COLO829 (cell line): ENCODE measurements around the gene OGA.
A peak's percentile ranks its signal among the peaks of the same experiment; 100 is the strongest.
"Not testable (repeated sequence)": the region's sequence is repeated elsewhere in the genome, so short reads cannot be mapped to it uniquely, and the experiment has no call there.

Source experiments
- DNase-seq: peaks from one replicate; pipeline ENCODE4 v3.0.0; 2012; ENCODE audit warnings: low spot score

OGA gene

DNA sequence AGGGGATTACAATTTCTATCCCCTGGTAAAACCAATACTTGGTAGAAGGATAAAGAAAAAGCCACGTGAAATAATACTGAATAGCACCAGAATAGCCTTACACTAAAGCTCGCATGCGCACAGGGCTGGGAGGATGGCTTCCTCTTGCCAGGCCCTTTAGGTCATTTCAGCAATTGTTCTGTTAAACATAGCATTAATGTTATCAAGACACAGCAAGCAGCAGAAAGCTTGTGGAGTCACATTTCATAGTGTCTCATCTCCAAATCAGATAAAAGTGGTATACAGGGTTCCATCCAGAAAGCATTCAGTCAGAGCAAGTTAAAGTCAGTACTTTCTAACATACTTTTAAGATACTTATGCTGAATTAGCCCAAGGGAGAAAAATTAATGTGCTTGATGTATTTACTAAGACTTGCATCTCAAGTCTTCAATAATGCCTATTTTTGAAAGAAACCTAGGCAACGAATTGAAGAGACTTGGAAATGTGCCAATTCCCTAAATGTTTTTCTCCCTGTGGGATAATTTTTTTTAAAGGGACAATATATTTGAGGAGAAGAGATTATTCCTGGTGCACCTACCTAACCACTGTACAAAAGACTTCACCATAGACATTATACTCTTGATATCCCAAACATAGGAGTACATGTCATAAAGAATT lies 20.7 kb downstream of the OGA start:
- no peak for DNase-seq

GRCh38 chr10:101793526-101793925 lies 24.7 kb downstream of the OGA start:
- DNase-seq = no peak

GRCh38 chr10:101789686-101790085 lies 28.6 kb downstream of the OGA start:
- no peak for DNase-seq

GRCh38 chr10:101789231-101789630 lies 29.0 kb downstream of the OGA start:
- DNase-seq = not testable (repeated sequence)

DNA sequence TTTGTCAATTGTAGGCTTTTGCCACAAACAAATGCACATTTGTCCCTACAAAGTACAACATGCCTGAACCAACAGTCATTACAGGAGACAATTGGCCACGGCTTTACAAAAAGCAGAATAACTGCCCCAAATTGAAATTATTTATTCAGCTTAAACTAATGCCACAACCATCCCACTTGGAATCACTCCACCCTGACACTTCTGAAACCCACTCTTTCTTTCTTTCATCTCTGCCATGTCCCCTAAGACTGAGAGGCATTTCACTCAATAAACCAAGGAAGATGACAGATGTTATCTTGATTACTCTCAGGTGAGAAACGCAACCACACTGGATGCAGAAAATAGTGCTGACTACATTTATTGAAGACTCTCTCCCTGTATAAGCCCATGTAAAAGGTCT lies 32.4 kb downstream of the OGA start:
- DNase-seq = no peak

DNA sequence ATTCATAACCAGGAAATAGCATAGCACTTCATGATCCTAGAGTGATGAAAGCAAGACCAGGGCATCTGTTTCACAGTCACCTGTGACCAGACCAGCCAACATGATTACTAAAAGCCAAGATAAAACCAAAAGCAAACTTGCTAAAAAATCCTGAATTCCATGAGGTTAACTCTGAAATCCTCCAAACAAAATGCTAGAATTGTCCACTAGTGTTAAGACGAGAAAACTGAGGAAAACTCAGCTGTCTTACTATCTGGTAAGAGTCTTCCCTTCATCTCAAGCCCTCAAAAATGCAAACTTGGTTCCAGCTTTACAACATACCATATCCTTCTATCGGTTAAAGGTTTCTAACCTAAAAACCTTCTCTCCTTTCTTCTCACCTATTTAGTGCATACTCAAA lies 33.7 kb downstream of the OGA start:
- DNase-seq = no peak

DNA sequence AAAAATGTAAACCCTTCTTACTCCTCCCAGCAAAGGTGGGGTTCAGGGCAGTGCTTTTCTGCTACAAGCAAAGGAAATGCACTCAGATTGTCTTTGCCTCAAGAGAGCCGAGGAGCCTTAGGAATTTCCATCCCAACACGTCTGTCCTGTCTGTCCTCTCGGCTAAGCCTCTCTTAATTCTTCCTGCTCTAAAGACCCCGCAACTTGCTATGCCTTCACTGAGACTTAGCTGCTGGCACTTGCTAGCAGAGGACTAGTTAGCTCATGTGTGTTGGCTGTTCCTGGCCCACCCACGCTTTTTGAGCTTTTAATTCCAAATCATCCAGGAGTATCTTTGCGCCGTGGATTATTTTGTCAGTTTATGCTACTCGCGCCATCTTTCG lies 34.5 kb downstream of the OGA start:
- DNase-seq = no peak

GRCh38 chr10:101782811-101783735 lies 35.2 kb downstream of the OGA start, which contains the start of gene NPM3:
Gene NPM3 (minus strand): TSS chr10:101783446. CDS start chr10:101783390, 56 bp downstream.
- peak; percentile 84 for DNase-seq

DNA sequence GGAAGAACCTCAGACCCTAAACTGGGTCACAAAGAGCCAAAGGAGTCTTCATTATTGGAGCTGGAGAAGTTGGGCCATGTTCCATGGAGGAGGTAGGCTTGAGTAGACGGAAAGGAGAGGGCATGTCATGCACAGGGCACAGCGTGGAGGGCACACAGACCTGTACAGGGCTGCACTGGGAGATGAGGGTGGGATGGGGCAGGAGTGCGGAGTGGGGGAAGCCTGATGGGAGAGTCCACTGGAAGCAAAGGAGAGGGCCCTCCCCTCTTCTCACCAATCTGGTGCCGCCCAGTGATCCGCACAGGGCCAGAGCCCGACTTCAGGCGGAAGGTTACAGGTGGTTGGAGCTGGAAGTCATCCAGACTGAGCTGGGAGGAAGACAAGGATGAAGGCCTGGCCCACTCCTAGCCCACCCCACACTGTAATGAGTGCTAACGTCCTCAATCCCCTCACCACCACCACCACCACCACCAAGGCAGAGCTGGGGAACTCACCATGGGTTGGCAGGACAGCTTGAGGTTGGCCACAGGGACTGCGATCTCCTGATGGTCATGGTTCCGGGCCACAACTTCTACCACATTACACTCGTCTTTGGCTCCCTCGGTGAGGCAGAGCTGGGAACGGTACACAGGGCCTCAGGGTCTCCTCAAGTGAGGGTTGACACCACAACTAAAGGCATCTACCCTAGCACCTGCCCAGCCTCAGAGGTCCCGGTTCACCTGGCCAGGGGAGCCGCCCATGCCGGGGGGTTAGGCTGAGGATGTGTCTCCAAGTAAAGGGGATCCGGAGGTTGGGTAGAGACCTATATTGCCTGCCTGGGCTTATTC lies 36.0 kb downstream of the OGA start:
- DNase-seq = no peak

DNA sequence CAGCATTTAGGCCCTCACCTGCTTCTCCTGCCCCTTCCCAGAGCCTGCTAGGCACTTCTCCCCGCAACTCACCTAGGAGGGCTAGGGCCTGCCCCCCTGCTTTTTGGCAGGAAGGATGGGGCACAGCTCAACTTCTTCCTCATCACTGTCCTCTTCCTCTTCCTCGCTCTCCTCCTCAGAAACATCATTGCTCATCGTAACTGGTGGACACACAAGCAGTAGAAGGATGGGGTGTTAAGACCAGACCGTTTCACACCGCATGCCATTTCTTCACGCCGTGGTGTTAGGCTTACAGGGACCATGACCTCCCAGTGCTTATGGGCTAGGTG lies 36.6 kb downstream of the OGA start:
- no peak for DNase-seq

DNA sequence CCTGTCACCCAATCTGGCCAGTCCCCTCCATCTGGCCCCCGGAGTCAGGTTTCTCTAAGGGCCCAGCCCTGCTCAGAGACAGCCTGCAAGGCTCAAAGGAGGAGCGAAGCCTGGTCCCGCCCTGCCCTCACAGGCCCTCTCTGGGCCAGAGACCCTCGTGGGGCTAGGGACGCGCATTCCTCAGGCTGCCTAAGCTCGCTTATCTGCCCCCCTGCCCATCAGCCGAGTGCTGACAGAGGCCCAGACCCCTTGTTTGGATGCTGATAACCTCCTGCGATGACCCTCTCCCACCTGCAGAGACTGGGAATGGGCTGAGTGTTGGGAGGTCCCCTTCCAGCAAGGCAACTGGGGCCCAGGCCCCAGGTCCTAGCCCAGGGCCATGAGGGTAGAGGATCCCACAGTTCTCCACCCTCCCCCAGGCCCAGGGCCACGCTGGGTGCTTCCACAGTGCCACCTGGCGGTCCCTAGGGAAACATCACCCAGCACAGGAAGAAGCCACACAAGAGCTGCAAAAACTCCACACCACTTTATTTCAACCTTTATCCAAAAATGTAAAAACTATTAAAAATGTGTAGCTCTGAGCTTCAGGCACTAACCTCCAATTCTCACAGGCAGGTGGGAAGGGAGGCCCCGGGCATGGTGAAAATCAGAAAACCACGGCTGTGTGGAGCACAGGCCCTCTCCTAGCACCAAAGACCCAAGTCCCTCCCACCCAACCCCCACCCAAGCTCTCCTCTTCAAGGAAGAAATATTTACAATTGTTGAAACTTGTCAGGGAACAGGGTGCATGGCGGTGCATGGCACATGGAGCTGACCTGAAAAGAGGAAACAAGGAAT lies 37.2 kb downstream of the OGA start:
- peak; percentile 84 for DNase-seq

DNA sequence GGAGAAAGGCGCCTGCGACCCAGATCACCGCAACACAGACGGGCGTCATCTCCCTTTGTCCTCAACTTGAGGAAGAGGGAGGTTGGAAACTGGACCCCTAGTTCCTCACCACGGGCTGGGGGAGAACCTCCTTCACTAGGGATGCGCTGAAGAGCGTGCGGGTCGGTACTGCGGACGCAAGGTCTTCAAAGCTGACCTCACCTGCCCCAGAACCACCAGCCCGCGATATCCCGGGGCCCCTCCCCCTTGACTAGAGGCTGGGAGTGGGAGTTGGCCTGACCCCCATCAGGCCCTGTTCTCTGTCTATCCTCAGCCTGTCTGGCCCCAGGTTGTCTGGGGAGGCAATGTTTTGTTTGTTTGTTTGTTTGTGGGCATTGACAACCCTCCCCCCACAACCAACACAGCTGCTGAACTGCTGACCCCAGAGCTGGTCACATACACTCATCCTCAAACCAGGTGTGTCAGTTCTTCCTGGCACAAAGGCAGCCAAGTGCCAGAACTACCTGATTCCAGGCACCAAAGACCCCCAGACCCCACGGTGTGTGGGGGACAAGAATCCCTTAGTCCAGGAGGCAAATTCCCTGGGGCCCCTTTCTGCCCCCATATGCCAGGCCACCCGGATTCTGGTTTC lies 37.9 kb downstream of the OGA start:
- no peak for DNase-seq

DNA sequence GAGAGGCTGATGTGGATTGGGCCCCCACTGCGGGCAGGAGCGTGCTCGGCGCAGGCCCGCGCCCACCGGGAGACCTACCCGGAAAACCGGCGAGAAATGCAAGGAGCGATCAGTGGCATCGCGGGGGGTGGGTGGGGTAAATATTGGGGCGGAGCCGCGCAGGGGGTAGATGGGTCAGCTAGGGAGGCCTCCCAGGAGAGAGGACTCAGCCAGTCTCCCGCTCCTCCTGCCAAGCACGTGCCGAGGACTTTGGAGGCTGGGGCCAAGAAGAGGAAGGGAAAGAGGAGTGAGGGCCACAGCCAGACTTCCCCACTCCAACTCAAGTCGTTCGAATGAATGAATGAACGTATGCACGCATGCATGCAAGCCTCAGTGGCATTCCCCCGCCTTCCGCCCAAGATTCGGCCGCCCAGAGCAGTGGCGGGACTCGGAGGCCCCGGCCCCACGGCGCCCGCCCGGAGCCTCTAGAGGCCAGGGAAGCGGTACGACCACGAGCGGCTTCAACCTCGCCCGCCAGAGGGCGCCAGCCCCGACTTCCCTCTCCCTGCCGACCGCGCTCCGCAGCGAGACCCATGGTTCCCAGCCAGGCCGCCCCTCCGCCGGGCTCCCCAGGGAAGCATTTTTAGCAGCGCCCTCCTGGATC lies 38.6 kb downstream of the OGA start:
- peak; percentile 53 for DNase-seq

DNA sequence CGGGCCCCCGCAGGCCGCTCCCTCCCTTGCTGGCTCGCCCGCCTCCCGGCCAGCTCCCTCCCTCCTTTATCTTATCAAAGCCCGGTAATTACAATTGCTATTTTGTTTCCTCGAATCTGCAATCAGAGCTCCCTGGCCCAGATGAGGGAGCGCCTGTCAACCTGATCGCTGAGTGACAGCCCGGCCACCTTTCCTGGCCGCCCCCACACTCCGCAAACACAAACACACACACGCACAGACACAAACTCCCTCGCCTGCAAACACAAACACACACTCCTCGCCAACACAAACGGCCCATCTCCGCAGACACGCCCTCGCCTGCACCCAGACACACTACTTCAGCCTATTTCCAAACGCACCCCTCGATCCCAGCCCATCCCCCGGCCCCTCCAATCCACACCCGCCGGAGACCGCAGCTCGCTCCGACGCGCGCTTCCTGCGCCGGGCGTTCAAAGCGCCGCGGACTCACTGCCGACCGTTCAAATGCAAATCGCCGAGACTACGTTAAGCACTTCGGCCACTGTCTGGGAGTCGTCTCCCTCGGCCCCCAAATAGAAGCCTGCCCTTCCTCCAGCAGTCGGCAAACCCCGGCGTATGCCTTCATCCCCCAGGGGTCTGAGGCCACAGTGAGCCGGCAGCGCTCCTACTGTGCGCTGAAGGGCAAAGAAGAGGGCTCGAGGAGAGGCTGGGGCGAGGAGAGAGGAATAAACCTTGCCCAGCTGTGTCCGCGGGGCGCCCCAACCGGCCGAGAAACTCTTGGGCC lies 39.3 kb downstream of the OGA start:
- DNase-seq = no peak

DNA sequence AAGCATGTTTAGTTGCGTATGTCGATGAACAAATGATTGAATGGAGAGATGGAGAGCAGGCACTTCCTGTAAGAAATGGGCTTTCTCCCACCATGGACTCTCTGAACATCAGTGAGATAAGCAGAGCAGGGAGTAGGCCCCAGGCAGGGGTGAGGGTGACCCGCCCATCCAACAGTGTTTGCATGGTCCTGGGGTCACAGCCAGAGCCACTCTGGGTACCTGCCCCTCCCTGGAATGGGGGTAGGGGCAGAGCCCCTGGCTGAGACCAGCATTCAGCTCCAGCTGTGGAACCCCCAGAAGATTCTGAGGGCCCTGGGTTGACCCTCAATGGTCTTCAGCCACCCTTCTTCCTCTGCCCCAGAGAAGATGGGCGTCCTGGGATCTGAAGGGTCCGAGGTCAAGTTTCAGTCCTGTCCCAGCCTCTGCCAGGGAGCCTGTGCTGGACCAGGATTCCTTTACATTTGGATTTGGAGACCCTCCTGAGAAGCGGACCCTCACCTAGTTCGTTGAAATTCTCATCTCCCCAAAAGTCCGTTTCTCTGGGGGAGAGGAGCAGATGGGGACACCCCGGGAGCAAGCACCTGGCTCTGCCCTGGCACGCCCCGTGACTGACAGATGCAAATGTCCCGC lies 40.0 kb downstream of the OGA start:
- DNase-seq = no peak

GRCh38 chr10:101777619-101778145 lies 40.6 kb downstream of the OGA start:
- DNase-seq = no peak

DNA sequence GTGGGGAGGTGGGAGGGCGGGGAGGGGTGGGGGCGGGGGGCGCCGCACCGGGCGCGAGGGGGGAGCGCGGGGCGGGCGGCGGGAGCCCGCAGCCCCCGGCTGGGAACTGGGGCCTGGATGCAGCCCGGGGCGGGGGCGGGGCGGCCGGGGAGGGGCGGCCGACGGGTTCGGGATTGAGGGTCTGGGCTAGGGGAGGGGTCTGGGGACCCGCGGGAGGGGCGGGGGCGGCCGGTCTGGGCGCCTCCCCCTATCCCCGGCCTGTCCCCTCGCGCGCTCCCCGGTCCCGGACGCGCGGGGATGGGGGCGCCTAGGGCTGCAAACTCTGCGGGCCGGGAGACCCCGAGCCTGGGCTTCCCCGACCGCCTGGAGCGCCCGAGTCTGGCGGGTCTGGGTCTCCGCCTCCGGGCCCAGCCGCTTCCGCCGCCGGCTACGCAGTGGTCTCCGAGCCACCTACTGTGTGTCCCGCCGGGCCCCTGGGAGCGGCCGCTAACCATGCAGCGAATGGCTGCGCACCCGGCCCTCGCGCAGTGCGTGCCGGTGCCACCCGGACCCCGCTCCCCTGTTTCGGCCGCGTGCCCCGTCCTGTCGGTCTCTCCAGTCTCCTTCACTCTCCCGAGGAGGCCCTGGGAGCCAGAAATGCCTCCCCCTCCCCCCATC lies 42.0 kb downstream of the OGA start:
- no peak for DNase-seq

GRCh38 chr10:101775273-101776160 lies 42.7 kb downstream of the OGA start, which contains the start of gene FGF8:
Gene FGF8 (minus strand): TSS chr10:101776114. CDS start chr10:101775900, 214 bp downstream.
- no peak for DNase-seq
